ENCODE data around the gene SAAL1. TPM values are rescaled to one million over a fixed set of nuclear protein-coding genes. Genes with fewer than 3 reads are reported as not detected.
A peak's percentile ranks its signal among the peaks of the same experiment; 100 is the strongest.

The SAAL1 gene
- total and polyA plus RNA-seq, 2 donors (not counting 1 experiment from before 2014, with no cell fraction given): 12.8 to 35.2 TPM

GRCh38 chr11:18140145-18140544 is 34.3 kb upstream of the SAAL1 start:
- POLR2A ChIA-PET: no interaction called here
- H3K4me2 ChIP-seq (replicated peaks; ENCODE audit: low read depth, low read length, poor library complexity, severe bottlenecking): no peak overlapping the region
- H3K27me3 ChIP-seq (replicated peaks in 1 of 4; ENCODE audit: control extremely low read depth in 1 of 4, control insufficient read depth in 3 of 4, insufficient read depth in 4 of 4, low read length in 3 of 4): peaks cover 0 to 4% (median 0%) of the 10 kb centered on the region in 4 experiments
- TF ChIP-seq, protein P1, sequence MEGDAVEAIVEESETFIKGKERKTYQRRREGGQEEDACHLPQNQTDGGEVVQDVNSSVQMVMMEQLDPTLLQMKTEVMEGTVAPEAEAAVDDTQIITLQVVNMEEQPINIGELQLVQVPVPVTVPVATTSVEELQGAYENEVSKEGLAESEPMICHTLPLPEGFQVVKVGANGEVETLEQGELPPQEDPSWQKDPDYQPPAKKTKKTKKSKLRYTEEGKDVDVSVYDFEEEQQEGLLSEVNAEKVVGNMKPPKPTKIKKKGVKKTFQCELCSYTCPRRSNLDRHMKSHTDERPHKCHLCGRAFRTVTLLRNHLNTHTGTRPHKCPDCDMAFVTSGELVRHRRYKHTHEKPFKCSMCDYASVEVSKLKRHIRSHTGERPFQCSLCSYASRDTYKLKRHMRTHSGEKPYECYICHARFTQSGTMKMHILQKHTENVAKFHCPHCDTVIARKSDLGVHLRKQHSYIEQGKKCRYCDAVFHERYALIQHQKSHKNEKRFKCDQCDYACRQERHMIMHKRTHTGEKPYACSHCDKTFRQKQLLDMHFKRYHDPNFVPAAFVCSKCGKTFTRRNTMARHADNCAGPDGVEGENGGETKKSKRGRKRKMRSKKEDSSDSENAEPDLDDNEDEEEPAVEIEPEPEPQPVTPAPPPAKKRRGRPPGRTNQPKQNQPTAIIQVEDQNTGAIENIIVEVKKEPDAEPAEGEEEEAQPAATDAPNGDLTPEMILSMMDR (IDR thresholded peaks at IDR 0.05): no peak
- TF ChIP-seq EZH2 (IDR thresholded peaks at IDR 0.05; ENCODE audit: borderline replicate concordance, insufficient read depth, low read depth, low read length, poor library complexity, severe bottlenecking): no peak
- ATAC-seq (ENCODE audit: low read depth) (no peak), DNase-seq (no peak)
- no peak overlapping the region for H3K27ac ChIP-seq (ENCODE audit: low read length in 2 of 2)
- no peaks in the 10 kb centered on the region for H3K4me1 ChIP-seq (ENCODE audit: control insufficient read depth in 2 of 2, insufficient read depth in 2 of 2, low read length in 2 of 2)
- H4K20me1 ChIP-seq (ENCODE audit: control insufficient read depth, insufficient read depth, low read length, poor library complexity, severe bottlenecking): no peaks in the 10 kb centered on the region
- Mint-ChIP-seq H3K4me1 (no peaks in the 10 kb centered on the region), H3K9me3 (ENCODE audit: insufficient read depth) (no peaks in the 10 kb centered on the region), H3K27ac (no peak overlapping the region), H3K27me3 (peaks cover 42% of the 10 kb centered on the region), H3K4me3 (no peak overlapping the region)
- H3K9ac ChIP-seq (ENCODE audit: low read length): no peak overlapping the region
- intact Hi-C loops (cut with micrococcal nuclease): no loop called here
- WGBS (ENCODE audit: insufficient coverage): no CpG with 5 or more reads among the region's 2 CpGs
- H3K4me3 ChIP-seq (ENCODE audit: control extremely low read depth in 1 of 5, extremely low read depth in 1 of 5, insufficient read depth in 1 of 5, low read depth in 2 of 5, low read length in 4 of 5): no peak overlapping the region
- CTCF ChIA-PET: no interaction called here
- H3K79me2 ChIP-seq (ENCODE audit: control insufficient read depth, insufficient read depth, low read length): no peaks in the 10 kb centered on the region
- peaks cover 0 to 6% (median 0%) of the 10 kb centered on the region in 3 donors for H3K9me3 ChIP-seq (ENCODE audit: control extremely low read depth in 1 of 3, control insufficient read depth in 2 of 3, insufficient read depth in 1 of 3, low read length in 2 of 3)
- H2AFZ ChIP-seq (ENCODE audit: insufficient read depth, low read depth, low read length, poor library complexity, severe bottlenecking): no peak overlapping the region
- no peaks in the 10 kb centered on the region for H3K36me3 ChIP-seq (replicated peaks in 1 of 2; ENCODE audit: control extremely low read depth in 1 of 2, control insufficient read depth in 1 of 2, extremely low read depth in 1 of 2, insufficient read depth in 2 of 2, low read length in 1 of 2)

DNA sequence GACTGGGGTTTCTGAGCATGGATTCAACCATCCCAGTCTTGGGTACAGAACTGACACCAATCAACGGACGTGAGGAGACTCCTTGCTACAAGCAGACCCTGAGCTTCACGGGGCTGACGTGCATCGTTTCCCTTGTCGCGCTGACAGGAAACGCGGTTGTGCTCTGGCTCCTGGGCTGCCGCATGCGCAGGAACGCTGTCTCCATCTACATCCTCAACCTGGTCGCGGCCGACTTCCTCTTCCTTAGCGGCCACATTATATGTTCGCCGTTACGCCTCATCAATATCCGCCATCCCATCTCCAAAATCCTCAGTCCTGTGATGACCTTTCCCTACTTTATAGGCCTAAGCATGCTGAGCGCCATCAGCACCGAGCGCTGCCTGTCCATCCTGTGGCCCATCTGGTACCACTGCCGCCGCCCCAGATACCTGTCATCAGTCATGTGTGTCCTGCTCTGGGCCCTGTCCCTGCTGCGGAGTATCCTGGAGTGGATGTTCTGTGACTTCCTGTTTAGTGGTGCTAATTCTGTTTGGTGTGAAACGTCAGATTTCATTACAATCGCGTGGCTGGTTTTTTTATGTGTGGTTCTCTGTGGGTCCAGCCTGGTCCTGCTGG is 31.4 kb upstream of the SAAL1 start:
- H3K4me3 Mint-ChIP-seq: no peak overlapping the region
- DNase-seq (no peak), ATAC-seq (ENCODE audit: low read depth) (no peak)
- H3K4me3 ChIP-seq (ENCODE audit: control extremely low read depth in 1 of 5, extremely low read depth in 1 of 5, insufficient read depth in 1 of 5, low read depth in 2 of 5, low read length in 4 of 5): no peak overlapping the region
- no peaks in the 10 kb centered on the region for H3K4me1 ChIP-seq (ENCODE audit: control insufficient read depth in 2 of 2, insufficient read depth in 2 of 2, low read length in 2 of 2)
- WGBS (ENCODE audit: insufficient coverage): 96% methylated on average over 29 of the region's 29 CpGs
- ChIA-PET CTCF (no interaction called here), POLR2A (no interaction called here)
- no peak overlapping the region for H3K27ac ChIP-seq (ENCODE audit: low read length in 2 of 2)
- TF ChIP-seq, protein P1 (IDR thresholded peaks at IDR 0.05): no peak
- TF ChIP-seq EZH2 (IDR thresholded peaks at IDR 0.05; ENCODE audit: borderline replicate concordance, insufficient read depth, low read depth, low read length, poor library complexity, severe bottlenecking): no peak
- intact Hi-C loops (cut with micrococcal nuclease): no loop called here
- no peaks in the 10 kb centered on the region for H4K20me1 ChIP-seq (ENCODE audit: control insufficient read depth, insufficient read depth, low read length, poor library complexity, severe bottlenecking)
- H3K27me3 ChIP-seq (replicated peaks in 1 of 4; ENCODE audit: control extremely low read depth in 1 of 4, control insufficient read depth in 3 of 4, insufficient read depth in 4 of 4, low read length in 3 of 4): peaks cover 0 to 6% (median under 1%) of the 10 kb centered on the region in 4 experiments
- peak overlapping the region; percentile 50 for H3K27ac Mint-ChIP-seq
- no peaks in the 10 kb centered on the region for H3K4me1 Mint-ChIP-seq
- H3K27me3 Mint-ChIP-seq: peaks cover 47% of the 10 kb centered on the region
- H3K36me3 ChIP-seq (replicated peaks in 1 of 2; ENCODE audit: control extremely low read depth in 1 of 2, control insufficient read depth in 1 of 2, extremely low read depth in 1 of 2, insufficient read depth in 2 of 2, low read length in 1 of 2): no peaks in the 10 kb centered on the region
- H3K9me3 Mint-ChIP-seq (ENCODE audit: insufficient read depth): no peaks in the 10 kb centered on the region
- H3K9me3 ChIP-seq (ENCODE audit: control extremely low read depth in 1 of 3, control insufficient read depth in 2 of 3, insufficient read depth in 1 of 3, low read length in 2 of 3): peaks cover 0 to 6% (median 0%) of the 10 kb centered on the region in 3 donors
- no peak overlapping the region for H3K9ac ChIP-seq (ENCODE audit: low read length)
- H3K79me2 ChIP-seq (ENCODE audit: control insufficient read depth, insufficient read depth, low read length): no peaks in the 10 kb centered on the region
- no peak overlapping the region for H3K4me2 ChIP-seq (replicated peaks; ENCODE audit: low read depth, low read length, poor library complexity, severe bottlenecking)
- H2AFZ ChIP-seq (ENCODE audit: insufficient read depth, low read depth, low read length, poor library complexity, severe bottlenecking): no peak overlapping the region
